ENCODE measurements around the gene NTM.

The NTM gene

GRCh38 chr11:132249256-132249655 lies 878.8 kb downstream of the NTM start (continued):
- TF ChIP-seq ZSCAN4 (tag by site-specific recombination; IDR thresholded peaks at IDR 0.05) (no peak), ZNF112 (tag by site-specific recombination; IDR thresholded peaks at IDR 0.05) (no peak), ZBTB17 (tag by site-specific recombination; IDR thresholded peaks at IDR 0.05) (no peak), ZNF341 (tag by site-specific recombination; IDR thresholded peaks at IDR 0.05; ENCODE audit: low read depth) (no peak), ZNF19 (tag by site-specific recombination; IDR thresholded peaks at IDR 0.05; ENCODE audit: low read depth) (no peak), ZFP69B (tag by site-specific recombination; IDR thresholded peaks at IDR 0.05) (no peak), ZNF777 (tag by site-specific recombination; IDR thresholded peaks at IDR 0.05; ENCODE audit: borderline replicate concordance) (no peak)
- TF ChIP-seq, protein P1, sequence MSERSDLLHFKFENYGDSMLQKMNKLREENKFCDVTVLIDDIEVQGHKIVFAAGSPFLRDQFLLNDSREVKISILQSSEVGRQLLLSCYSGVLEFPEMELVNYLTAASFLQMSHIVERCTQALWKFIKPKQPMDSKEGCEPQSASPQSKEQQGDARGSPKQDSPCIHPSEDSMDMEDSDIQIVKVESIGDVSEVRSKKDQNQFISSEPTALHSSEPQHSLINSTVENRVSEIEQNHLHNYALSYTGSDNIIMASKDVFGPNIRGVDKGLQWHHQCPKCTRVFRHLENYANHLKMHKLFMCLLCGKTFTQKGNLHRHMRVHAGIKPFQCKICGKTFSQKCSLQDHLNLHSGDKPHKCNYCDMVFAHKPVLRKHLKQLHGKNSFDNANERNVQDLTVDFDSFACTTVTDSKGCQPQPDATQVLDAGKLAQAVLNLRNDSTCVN (tag by site-specific recombination; optimal IDR thresholded peaks at IDR 0.05), result no peak

DNA sequence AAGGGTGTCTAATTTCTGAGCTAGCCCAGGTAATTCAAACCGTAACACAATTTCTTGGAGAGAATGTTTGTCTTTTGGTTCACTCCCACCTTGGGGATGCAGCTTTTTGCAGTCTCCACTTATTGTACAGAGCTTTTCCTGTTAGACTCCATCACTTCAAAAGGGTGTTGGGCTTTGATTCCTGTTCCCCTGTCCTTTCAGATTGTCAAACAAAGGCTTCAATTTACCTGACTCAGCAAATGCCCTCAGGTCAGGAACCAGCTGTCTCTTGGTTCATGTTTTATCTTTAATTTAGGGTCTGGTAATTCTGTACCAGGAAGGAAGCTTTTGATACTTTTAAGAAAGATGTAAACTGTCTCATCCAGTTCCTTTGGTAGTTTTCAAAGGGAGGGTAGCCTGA lies 880.6 kb downstream of the NTM start:
- Histone ChIP-seq H3K27ac (ENCODE audit: extremely low read depth, low read depth, low read length) (no peak overlapping the region), H3K4me1 (ENCODE audit: control insufficient read depth, insufficient read depth, low read length) (no peaks in the 10 kb centered on the region), H3K4me3 (ENCODE audit: low read depth, low read length) (no peak overlapping the region), H3K36me3 (ENCODE audit: control insufficient read depth in 2 of 2, insufficient read depth in 1 of 2, low read length in 2 of 2) (no peaks in the 10 kb centered on the region), H3K9me3 (ENCODE audit: control insufficient read depth, insufficient read depth, low read depth, low read length) (no peaks in the 10 kb centered on the region)
- POLR2A ChIA-PET, result no interaction called here
- TF ChIP-seq, protein P2, sequence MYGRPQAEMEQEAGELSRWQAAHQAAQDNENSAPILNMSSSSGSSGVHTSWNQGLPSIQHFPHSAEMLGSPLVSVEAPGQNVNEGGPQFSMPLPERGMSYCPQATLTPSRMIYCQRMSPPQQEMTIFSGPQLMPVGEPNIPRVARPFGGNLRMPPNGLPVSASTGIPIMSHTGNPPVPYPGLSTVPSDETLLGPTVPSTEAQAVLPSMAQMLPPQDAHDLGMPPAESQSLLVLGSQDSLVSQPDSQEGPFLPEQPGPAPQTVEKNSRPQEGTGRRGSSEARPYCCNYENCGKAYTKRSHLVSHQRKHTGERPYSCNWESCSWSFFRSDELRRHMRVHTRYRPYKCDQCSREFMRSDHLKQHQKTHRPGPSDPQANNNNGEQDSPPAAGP (tag by site-specific recombination; IDR thresholded peaks at IDR 0.05), result no peak
- no peak for TF ChIP-seq ZNF2 (tag by site-specific recombination; IDR thresholded peaks at IDR 0.05)
- CTCF ChIA-PET, result no interaction called here

DNA sequence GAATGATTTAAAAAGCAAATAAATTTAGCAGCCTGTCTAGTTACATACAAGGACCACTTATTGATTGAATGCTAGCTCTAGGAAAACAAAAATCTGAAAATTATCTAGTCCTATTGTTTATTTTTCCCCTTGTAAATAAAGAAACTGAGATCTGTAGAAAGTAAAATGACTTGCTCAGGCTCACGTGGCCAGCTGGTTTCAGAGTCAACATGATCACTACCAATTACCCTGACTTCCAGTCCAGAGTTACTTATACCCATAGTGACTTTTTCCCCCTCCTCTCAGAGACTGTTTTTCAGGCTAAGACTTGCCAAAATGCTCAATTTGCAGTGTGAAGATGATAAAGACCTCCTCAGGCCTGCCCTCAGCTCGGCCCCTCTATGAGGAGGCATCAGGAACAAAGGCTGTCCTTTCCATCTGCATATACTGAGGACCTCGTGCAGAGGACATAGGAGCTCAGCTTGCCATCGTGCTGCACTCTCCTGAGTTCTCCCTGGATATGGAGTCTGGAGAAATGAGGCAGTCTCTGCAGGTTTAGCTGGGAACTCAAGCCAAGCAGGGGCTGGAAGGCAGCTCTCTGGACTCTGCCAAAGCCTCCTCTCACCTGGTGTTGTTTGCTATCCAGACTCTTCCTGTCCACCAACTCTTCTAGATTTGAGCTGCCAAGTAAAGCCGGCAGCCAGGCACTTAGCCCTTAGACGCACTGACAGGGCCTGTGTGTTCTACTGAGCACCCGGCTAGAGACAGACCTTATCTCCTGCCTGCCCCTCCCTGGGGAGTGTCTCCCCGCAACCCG lies 883.3 kb downstream of the NTM start:
- H3K4me3 ChIP-seq (ENCODE audit: low read depth, low read length), result no peak overlapping the region
- ChIA-PET POLR2A (no interaction called here), CTCF (no interaction called here)
- no peaks in the 10 kb centered on the region for H3K36me3 ChIP-seq (ENCODE audit: control insufficient read depth in 2 of 2, insufficient read depth in 1 of 2, low read length in 2 of 2)
- TF ChIP-seq, protein P3, sequence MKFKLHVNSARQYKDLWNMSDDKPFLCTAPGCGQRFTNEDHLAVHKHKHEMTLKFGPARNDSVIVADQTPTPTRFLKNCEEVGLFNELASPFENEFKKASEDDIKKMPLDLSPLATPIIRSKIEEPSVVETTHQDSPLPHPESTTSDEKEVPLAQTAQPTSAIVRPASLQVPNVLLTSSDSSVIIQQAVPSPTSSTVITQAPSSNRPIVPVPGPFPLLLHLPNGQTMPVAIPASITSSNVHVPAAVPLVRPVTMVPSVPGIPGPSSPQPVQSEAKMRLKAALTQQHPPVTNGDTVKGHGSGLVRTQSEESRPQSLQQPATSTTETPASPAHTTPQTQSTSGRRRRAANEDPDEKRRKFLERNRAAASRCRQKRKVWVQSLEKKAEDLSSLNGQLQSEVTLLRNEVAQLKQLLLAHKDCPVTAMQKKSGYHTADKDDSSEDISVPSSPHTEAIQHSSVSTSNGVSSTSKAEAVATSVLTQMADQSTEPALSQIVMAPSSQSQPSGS (tag by site-specific recombination; IDR thresholded peaks at IDR 0.05; ENCODE audit: low read depth), result no peak
- TF ChIP-seq ZNF114 (tag by site-specific recombination; IDR thresholded peaks at IDR 0.05) (no peak), GLI4 (tag by site-specific recombination; IDR thresholded peaks at IDR 0.05) (no peak), ZNF19 (tag by site-specific recombination; IDR thresholded peaks at IDR 0.05; ENCODE audit: low read depth) (no peak), ZNF121 (tag by site-specific recombination; IDR thresholded peaks at IDR 0.05) (no peak), ZNF600 (tag by site-specific recombination; IDR thresholded peaks at IDR 0.05) (no peak), ZNF76 (tag by site-specific recombination; IDR thresholded peaks at IDR 0.05; ENCODE audit: borderline replicate concordance, low read depth) (no peak), ZNF585B (tag by site-specific recombination; IDR thresholded peaks at IDR 0.05) (no peak), ZIC2 (tag by site-specific recombination; IDR thresholded peaks at IDR 0.05) (no peak), OSR2 (tag by site-specific recombination; IDR thresholded peaks at IDR 0.05) (no peak), ZNF514 (tag by site-specific recombination; IDR thresholded peaks at IDR 0.05) (no peak), ZNF248 (tag by site-specific recombination; IDR thresholded peaks at IDR 0.05) (no peak), ZNF302 (tag by site-specific recombination; IDR thresholded peaks at IDR 0.05; ENCODE audit: low read depth) (no peak)
- no peak overlapping the region for H3K27ac ChIP-seq (ENCODE audit: extremely low read depth, low read depth, low read length)
- H3K9me3 ChIP-seq (ENCODE audit: control insufficient read depth, insufficient read depth, low read depth, low read length), result no peaks in the 10 kb centered on the region
- no peaks in the 10 kb centered on the region for H3K4me1 ChIP-seq (ENCODE audit: control insufficient read depth, insufficient read depth, low read length)

Measured in HEK293 (cell line).